Effector memory CD4-positive, alpha-beta T cell (primary cell): Measurements from ENCODE around the gene NBPF11.
"Not testable (repeated sequence)": the region's sequence is repeated elsewhere in the genome, so short reads cannot be mapped to it uniquely, and the experiment has no call there.

ENCODE experiments used
- DNase-seq, 3 donors: peaks; one replicate each; pipeline ENCODE4 v3.0.0-alpha.2; 2020
- H3K27ac ChIP-seq: 2 replicates; pipeline ENCODE4 v1.7.0; 2013; ENCODE audit warnings: mild to moderate bottlenecking, low read length, moderate library complexity; ENCODE audit not compliant: insufficient read depth, poor library complexity, severe bottlenecking
- H3K27me3 ChIP-seq: replicated peaks from 2 replicates; pipeline ENCODE4 v1.7.0; 2013; ENCODE audit warnings: mild to moderate bottlenecking, low read length; ENCODE audit not compliant: insufficient read depth, control insufficient read depth, poor library complexity, severe bottlenecking
- H3K36me3 ChIP-seq: 2 replicates; pipeline ENCODE4 v1.7.0; 2013; ENCODE audit warnings: mild to moderate bottlenecking, low read length, moderate library complexity; ENCODE audit not compliant: control insufficient read depth, insufficient read depth
- H3K4me1 ChIP-seq: 2 replicates; pipeline ENCODE4 v1.7.0; 2013; ENCODE audit warnings: low read length, mild to moderate bottlenecking; ENCODE audit not compliant: control insufficient read depth, insufficient read depth, poor library complexity, severe bottlenecking
- H3K4me3 ChIP-seq: 2 replicates; pipeline ENCODE4 v1.7.0; 2013; ENCODE audit warnings: low read length, low read depth, mild to moderate bottlenecking; ENCODE audit not compliant: insufficient read depth, poor library complexity, severe bottlenecking
- H3K9me3 ChIP-seq: 2 replicates; pipeline ENCODE4 v1.7.0; 2013; ENCODE audit warnings: mild to moderate bottlenecking, low read length, moderate library complexity; ENCODE audit not compliant: control insufficient read depth

The NBPF11 gene

GRCh38 chr1:148162363-148162762 is 10.3 kb upstream of the NBPF11 start:
- Histone ChIP-seq H3K27me3 (no peaks in the 10 kb centered on the region), H3K9me3 (no peaks in the 10 kb centered on the region), H3K4me3 (no peak overlapping the region), H3K36me3 (no peaks in the 10 kb centered on the region), H3K4me1 (no peaks in the 10 kb centered on the region), H3K27ac (no peak overlapping the region)
- DNase-seq = no peak

GRCh38 chr1:148161053-148161901 is 9.2 kb upstream of the NBPF11 start:
- Histone ChIP-seq H3K27me3 (peaks cover 2% of the 10 kb centered on the region), H3K4me3 (no peak overlapping the region), H3K36me3 (no peaks in the 10 kb centered on the region), H3K9me3 (no peaks in the 10 kb centered on the region), H3K4me1 (no peaks in the 10 kb centered on the region), H3K27ac (no peak overlapping the region)
- DNase-seq = no peak

GRCh38 chr1:148160343-148161052 is 8.4 kb upstream of the NBPF11 start:
- Histone ChIP-seq H3K4me3 (no peak overlapping the region), H3K4me1 (no peaks in the 10 kb centered on the region), H3K9me3 (no peaks in the 10 kb centered on the region), H3K27ac (no peak overlapping the region), H3K36me3 (no peaks in the 10 kb centered on the region), H3K27me3 (peaks cover 2% of the 10 kb centered on the region)
- DNase-seq = no peak

- Histone ChIP-seq H3K27ac (no peak overlapping the region), H3K4me1 (no peaks in the 10 kb centered on the region), H3K9me3 (no peaks in the 10 kb centered on the region), H3K36me3 (no peaks in the 10 kb centered on the region), H3K4me3 (no peak overlapping the region), H3K27me3 (peaks cover 2% of the 10 kb centered on the region)
- DNase-seq = no peak
Observed at GRCh38 chr1:148160048-148160342, 7.9 kb upstream of the NBPF11 start.

- H3K27me3 ChIP-seq = peaks cover 2% of the 10 kb centered on the region
- H3K4me1 ChIP-seq = no peaks in the 10 kb centered on the region
- H3K4me3 ChIP-seq = no peak overlapping the region
- DNase-seq = no peak
- no peaks in the 10 kb centered on the region for H3K9me3 ChIP-seq
- H3K27ac ChIP-seq = no peak overlapping the region
- H3K36me3 ChIP-seq = no peaks in the 10 kb centered on the region
Observed at GRCh38 chr1:148158341-148159003, 6.4 kb upstream of the NBPF11 start.

GRCh38 chr1:148157803-148158202 is 5.7 kb upstream of the NBPF11 start:
- H3K4me3 ChIP-seq, H3K9me3 ChIP-seq, H3K27me3 ChIP-seq, H3K27ac ChIP-seq, H3K4me1 ChIP-seq, DNase-seq, H3K36me3 ChIP-seq: not testable (repeated sequence)

GRCh38 chr1:148155494-148156275 is 3.6 kb upstream of the NBPF11 start:
- H3K4me1 ChIP-seq, H3K27me3 ChIP-seq, H3K9me3 ChIP-seq, DNase-seq, H3K4me3 ChIP-seq, H3K36me3 ChIP-seq, H3K27ac ChIP-seq: not testable (repeated sequence)

- H3K36me3 ChIP-seq, DNase-seq, H3K9me3 ChIP-seq, H3K27me3 ChIP-seq, H3K4me1 ChIP-seq, H3K27ac ChIP-seq, H3K4me3 ChIP-seq: not testable (repeated sequence)
Observed at GRCh38 chr1:148152795-148153194, 714 bp upstream of the NBPF11 start.

GRCh38 chr1:148151371-148151819 is 686 bp downstream of the NBPF11 start:
- DNase-seq, H3K9me3 ChIP-seq, H3K4me1 ChIP-seq, H3K36me3 ChIP-seq, H3K27me3 ChIP-seq: not testable (repeated sequence)
- H3K4me3 ChIP-seq = peak overlapping the region; percentile 68
- H3K27ac ChIP-seq = peak overlapping the region; percentile 58
